Breast epithelium (tissue), 3 donors: ENCODE data around the gene ARFIP1.

Experiments used
- CTCF ChIP-seq, 3 donors: fragments of 450-650 bp; IDR thresholded peaks; one replicate each; pipeline ENCODE4 v1.5.1; 2016 to 2017; ENCODE audit warnings: antibody characterized with exemption in 3 of 3, mild to moderate bottlenecking in 3 of 3, moderate library complexity in 3 of 3
- POLR2AphosphoS5 ChIP-seq, 3 donors: sonication (generic); formaldehyde crosslinking; IDR thresholded peaks; one replicate each; pipeline ENCODE4 v1.6.1; 2017; ENCODE audit warnings: antibody characterized with exemption in 3 of 3

GRCh38 chr4:152942346-152942745 is 162.6 kb downstream of the ARFIP1 start:
- no peak for TF ChIP-seq CTCF (IDR thresholded peaks at IDR 0.05)
- no peak for TF ChIP-seq POLR2AphosphoS5 (IDR thresholded peaks at IDR 0.05)
